ENCODE data around the gene ASPG.

DNA sequence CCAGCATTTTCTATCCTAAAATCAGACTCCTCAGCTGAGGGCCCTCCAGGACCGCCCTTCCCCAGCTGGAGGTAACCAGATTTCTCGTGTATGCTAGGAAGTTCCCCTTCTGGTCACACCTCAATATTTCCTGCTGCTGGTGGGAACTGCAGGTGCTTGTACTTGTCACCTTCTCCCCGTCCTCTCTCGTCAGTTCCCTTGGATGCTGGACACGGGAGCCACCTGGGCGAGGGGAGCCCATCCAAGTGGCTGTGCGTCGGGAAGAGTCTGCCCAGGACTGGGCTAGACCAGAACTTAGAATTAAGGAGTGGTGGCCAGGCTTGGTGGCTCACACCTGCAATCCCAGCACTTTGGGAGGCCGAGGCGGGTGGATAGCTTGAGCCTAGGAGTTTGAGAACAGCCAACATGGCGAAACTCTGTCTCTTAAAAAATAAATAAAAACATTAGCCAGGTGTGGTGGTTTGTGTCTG is 29.7 kb downstream of the ASPG start:
- TF ChIP-seq ZNF510 (CRISPR knock-in tag; IDR thresholded peaks at IDR 0.05; ENCODE audit: low read depth), result no peak
- TF ChIP-seq ZNF3 (CRISPR knock-in tag; IDR thresholded peaks at IDR 0.05), result no peak
- no peak for TF ChIP-seq NR3C1 (CRISPR knock-in tag; IDR thresholded peaks at IDR 0.05)
- no peak for TF ChIP-seq SRF (IDR thresholded peaks at IDR 0.05; ENCODE audit: low read depth, low read length)
- no peak for TF ChIP-seq POLR2AphosphoS5 (IDR thresholded peaks at IDR 0.05; ENCODE audit: low read depth, low read length)
- no peak for TF ChIP-seq ZNF335 (CRISPR knock-in tag; IDR thresholded peaks at IDR 0.05)
- no peak for TF ChIP-seq ELF3 (CRISPR knock-in tag; IDR thresholded peaks at IDR 0.05)
- TF ChIP-seq CREM (IDR thresholded peaks at IDR 0.05), result no peak
- no peak for TF ChIP-seq CREM (CRISPR knock-in tag; IDR thresholded peaks at IDR 0.05)
- TF ChIP-seq EZH2 (conservative IDR thresholded peaks at IDR 0.05; ENCODE audit: low read depth, low read length), result no peak
- TF ChIP-seq, protein P1, sequence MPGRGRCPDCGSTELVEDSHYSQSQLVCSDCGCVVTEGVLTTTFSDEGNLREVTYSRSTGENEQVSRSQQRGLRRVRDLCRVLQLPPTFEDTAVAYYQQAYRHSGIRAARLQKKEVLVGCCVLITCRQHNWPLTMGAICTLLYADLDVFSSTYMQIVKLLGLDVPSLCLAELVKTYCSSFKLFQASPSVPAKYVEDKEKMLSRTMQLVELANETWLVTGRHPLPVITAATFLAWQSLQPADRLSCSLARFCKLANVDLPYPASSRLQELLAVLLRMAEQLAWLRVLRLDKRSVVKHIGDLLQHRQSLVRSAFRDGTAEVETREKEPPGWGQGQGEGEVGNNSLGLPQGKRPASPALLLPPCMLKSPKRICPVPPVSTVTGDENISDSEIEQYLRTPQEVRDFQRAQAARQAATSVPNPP (CRISPR knock-in tag; IDR thresholded peaks at IDR 0.05), result no peak
- TF ChIP-seq ARHGAP35 (CRISPR knock-in tag; IDR thresholded peaks at IDR 0.05; ENCODE audit: borderline replicate concordance), result no peak

Measured in HepG2 (cell line).